Neural crest cell (in vitro differentiated cells): ENCODE measurements around the gene NRSN2. TPM values are rescaled to one million over a fixed set of nuclear protein-coding genes. Genes with fewer than 3 reads are reported as not detected.

Source experiments
- DNase-seq: peaks from one replicate; pipeline ENCODE4 v3.0.0; 2021; ENCODE audit warnings: low read depth, mixed read lengths, low spot score
- H3K27ac Mint-ChIP-seq: one replicate; pipeline ENCODE4 v1.8.0; 2021; ENCODE audit warnings: mild to moderate bottlenecking, mixed read lengths; ENCODE audit not compliant: unreplicated experiment
- H3K27me3 Mint-ChIP-seq: 2 replicates; pipeline ENCODE4 v1.8.0; 2021; ENCODE audit warnings: low read depth, mild to moderate bottlenecking, mixed read lengths
- H3K36me3 Mint-ChIP-seq: 2 replicates; pipeline ENCODE4 v1.8.0; 2021; ENCODE audit warnings: low read depth, mild to moderate bottlenecking, mixed read lengths
- H3K4me1 Mint-ChIP-seq: 2 replicates; pipeline ENCODE4 v1.8.0; 2021; ENCODE audit warnings: mixed read lengths
- H3K4me3 Mint-ChIP-seq: one replicate; pipeline ENCODE4 v1.8.0; 2021; ENCODE audit warnings: mild to moderate bottlenecking, mixed read lengths
- H3K9me3 Mint-ChIP-seq: 2 replicates; pipeline ENCODE4 v1.8.0; 2021; ENCODE audit warnings: mixed read lengths
- CTCF ChIP-seq: fragments of 200-600 bp; sonication (generic); conservative IDR thresholded peaks from 2 replicates; pipeline ENCODE4 v1.5.0; 2021; ENCODE audit warnings: antibody characterized with exemption, mild to moderate bottlenecking
- total RNA-seq: library from RNA; stranded (reverse); gene quantifications from 2 replicates; pipeline ENCODE4 v1.2.1, GENCODE V29; 2021

Gene NRSN2
- total RNA-seq, 1 donor from 2014 or later: 42.0 TPM

GRCh38 chr20:356745-357144 is 9.8 kb downstream of the NRSN2 start:
- no peaks in the 10 kb centered on the region for H3K36me3 Mint-ChIP-seq
- no peaks in the 10 kb centered on the region for H3K9me3 Mint-ChIP-seq
- H3K4me3 Mint-ChIP-seq: no peak overlapping the region
- H3K4me1 Mint-ChIP-seq: peaks cover 7% of the 10 kb centered on the region
- DNase-seq: no peak
- H3K27ac Mint-ChIP-seq: peak overlapping the region; percentile 75
- TF ChIP-seq CTCF: no peak
- peaks cover 2% of the 10 kb centered on the region for H3K27me3 Mint-ChIP-seq

DNA sequence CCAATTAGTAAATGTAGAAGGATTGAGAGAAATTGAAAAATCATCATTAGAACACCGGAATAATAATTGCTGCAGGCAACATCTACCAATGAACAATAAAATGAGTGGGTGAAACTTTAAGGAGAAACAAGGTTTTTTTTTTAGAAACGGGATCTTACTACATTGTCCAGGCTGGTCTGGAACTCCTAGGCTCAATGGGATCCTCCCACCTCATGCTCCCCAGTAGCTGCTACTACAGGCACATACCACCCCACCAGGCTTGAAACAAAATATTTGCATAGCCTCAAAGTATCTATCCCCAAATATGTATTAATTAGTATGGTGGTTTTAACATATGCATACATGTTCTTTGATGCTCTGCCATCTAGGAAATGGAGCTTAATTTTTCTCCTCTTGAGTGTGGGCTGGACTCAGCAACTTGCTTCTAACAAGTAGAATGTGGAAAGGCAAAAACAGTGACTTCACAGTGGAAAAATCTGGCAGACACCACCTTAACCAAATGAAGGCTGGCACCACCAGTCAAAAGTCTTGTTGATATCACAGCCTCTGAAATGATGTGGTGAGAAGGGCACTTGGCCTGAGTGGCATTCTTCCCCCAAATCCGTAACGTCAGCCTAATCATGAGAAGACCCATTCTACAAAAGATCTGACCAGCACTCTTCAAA is 12.1 kb downstream of the NRSN2 start:
- DNase-seq: no peak
- Mint-ChIP-seq H3K27me3 (peaks cover 2% of the 10 kb centered on the region), H3K4me1 (peaks cover 7% of the 10 kb centered on the region), H3K27ac (no peak overlapping the region), H3K36me3 (no peaks in the 10 kb centered on the region), H3K4me3 (no peak overlapping the region), H3K9me3 (no peaks in the 10 kb centered on the region)
- TF ChIP-seq CTCF: no peak

DNA sequence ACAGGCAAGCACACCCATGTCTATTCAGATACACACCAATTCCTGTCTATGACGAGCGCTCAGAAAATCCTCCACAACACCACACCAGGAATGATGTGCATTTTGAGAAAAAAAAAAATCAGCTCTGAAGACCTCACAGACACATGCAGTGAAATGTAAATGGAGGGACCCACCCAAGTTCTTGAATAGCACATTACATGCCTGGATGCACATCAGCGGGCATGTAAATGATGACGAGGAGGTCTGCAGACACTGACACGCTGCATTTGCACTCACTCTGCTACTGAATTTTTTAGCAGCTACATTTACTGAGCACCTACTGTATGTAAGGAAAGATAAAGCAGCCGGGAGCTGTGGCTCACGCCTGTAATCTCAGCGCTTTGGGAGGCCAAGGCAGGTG is 14.7 kb downstream of the NRSN2 start:
- Mint-ChIP-seq H3K9me3 (no peaks in the 10 kb centered on the region), H3K27ac (no peak overlapping the region), H3K36me3 (no peaks in the 10 kb centered on the region), H3K4me1 (peaks cover 7% of the 10 kb centered on the region), H3K27me3 (peaks cover 2% of the 10 kb centered on the region), H3K4me3 (no peak overlapping the region)
- TF ChIP-seq CTCF: no peak
- DNase-seq: no peak

GRCh38 chr20:362271-363254 is 15.7 kb downstream of the NRSN2 start:
- no peaks in the 10 kb centered on the region for H3K36me3 Mint-ChIP-seq
- peaks cover 11% of the 10 kb centered on the region for H3K4me1 Mint-ChIP-seq
- no peak for TF ChIP-seq CTCF
- peak overlapping the region; percentile 47 for H3K27ac Mint-ChIP-seq
- no peak overlapping the region for H3K4me3 Mint-ChIP-seq
- DNase-seq: no peak
- H3K27me3 Mint-ChIP-seq: peaks cover 2% of the 10 kb centered on the region
- no peaks in the 10 kb centered on the region for H3K9me3 Mint-ChIP-seq

DNA sequence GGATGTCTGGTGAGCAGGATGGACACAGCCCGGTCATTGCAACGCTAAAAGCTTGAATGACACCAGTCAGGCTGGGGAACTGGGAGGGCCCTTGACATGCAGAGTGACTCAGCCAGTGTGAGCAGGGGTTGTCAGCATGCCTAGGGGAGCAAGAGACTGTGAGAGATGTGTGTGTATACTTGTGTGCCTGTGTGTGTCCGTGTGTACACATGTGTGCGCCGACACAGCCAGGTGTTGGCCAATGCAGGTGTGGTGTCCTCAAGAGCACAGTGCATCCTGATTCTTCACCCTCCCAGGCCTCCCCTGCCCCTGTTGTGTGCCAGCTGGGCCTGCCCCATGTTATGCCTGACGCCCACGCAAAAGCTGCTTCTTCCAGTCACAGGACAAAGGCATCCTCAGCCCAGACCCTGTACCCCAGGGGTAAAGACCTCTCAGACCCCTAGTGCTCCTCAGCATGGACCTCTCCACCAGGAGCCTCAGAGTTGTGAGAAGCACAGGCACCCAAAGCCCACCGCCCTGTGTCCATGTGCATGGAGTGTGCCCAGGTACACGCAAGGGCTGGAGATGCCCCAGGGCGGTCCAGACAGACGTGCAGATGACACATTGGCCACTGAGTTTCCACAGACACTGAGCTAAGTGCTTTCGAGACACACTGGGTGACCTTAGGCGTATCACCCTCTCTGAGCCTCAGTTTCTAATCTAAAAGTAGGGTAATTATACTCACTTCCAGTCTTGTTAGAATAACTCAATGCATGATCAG is 16.6 kb downstream of the NRSN2 start:
- no peak overlapping the region for H3K4me3 Mint-ChIP-seq
- TF ChIP-seq CTCF: no peak
- no peak for DNase-seq
- H3K27ac Mint-ChIP-seq: no peak overlapping the region
- H3K36me3 Mint-ChIP-seq: no peaks in the 10 kb centered on the region
- H3K27me3 Mint-ChIP-seq: peaks cover 2% of the 10 kb centered on the region
- H3K9me3 Mint-ChIP-seq: no peaks in the 10 kb centered on the region
- H3K4me1 Mint-ChIP-seq: peaks cover 11% of the 10 kb centered on the region
